GM19452 (cell line): ENCODE measurements around the gene SLC2A6.
"Not testable (repeated sequence)": the region's sequence is repeated elsewhere in the genome, so short reads cannot be mapped to it uniquely, and the experiment has no call there.

ENCODE experiments used
- ATAC-seq: cut with Tn5 transposase; IDR thresholded peaks from one replicate; pipeline ENCODE4 v1.9.1; 2021; ENCODE audit not compliant: unreplicated experiment

SLC2A6 gene

GRCh38 chr9:133463864-133464615, 14.9 kb downstream of the SLC2A6 start:
- ATAC-seq = no peak

GRCh38 chr9:133463234-133463863, 15.6 kb downstream of the SLC2A6 start:
- ATAC-seq = no peak

- ATAC-seq = no peak
Measured at GRCh38 chr9:133461975-133462374, 16.9 kb downstream of the SLC2A6 start.

- peak; percentile 27 for ATAC-seq
Measured at GRCh38 chr9:133460405-133461175, 18.3 kb downstream of the SLC2A6 start.

GRCh38 chr9:133459476-133460404, 19.2 kb downstream of the SLC2A6 start, which contains the start of gene CACFD1:
CACFD1 (plus strand) TSS chr9:133459978; CDS start chr9:133460067, 89 bp downstream.
- peak; percentile 72 for ATAC-seq

GRCh38 chr9:133458643-133459312, 20.1 kb downstream of the SLC2A6 start:
- no peak for ATAC-seq

GRCh38 chr9:133457748-133458147, 21.2 kb downstream of the SLC2A6 start:
- no peak for ATAC-seq

GRCh38 chr9:133457233-133457632, 21.7 kb downstream of the SLC2A6 start:
- no peak for ATAC-seq

- no peak for ATAC-seq
Measured at GRCh38 chr9:133456409-133456808, 22.5 kb downstream of the SLC2A6 start.

- ATAC-seq = no peak
Measured at GRCh38 chr9:133455936-133456335, 23.0 kb downstream of the SLC2A6 start.

GRCh38 chr9:133454943-133455673, 23.8 kb downstream of the SLC2A6 start:
- ATAC-seq = no peak

- no peak for ATAC-seq
Measured at GRCh38 chr9:133454325-133454724, 24.6 kb downstream of the SLC2A6 start.

- no peak for ATAC-seq
Measured at GRCh38 chr9:133453651-133454050, 25.2 kb downstream of the SLC2A6 start.

GRCh38 chr9:133452562-133452961, 26.3 kb downstream of the SLC2A6 start:
- ATAC-seq = no peak

GRCh38 chr9:133451865-133452264, 27.0 kb downstream of the SLC2A6 start:
- ATAC-seq = not testable (repeated sequence)

GRCh38 chr9:133449760-133450159, 29.1 kb downstream of the SLC2A6 start:
- ATAC-seq = no peak

GRCh38 chr9:133448487-133448972, 30.4 kb downstream of the SLC2A6 start:
- no peak for ATAC-seq

GRCh38 chr9:133445293-133445969, 33.5 kb downstream of the SLC2A6 start:
- ATAC-seq = no peak

- no peak for ATAC-seq
Measured at GRCh38 chr9:133443982-133444381, 34.9 kb downstream of the SLC2A6 start.
